Liver (tissue), 3 donors: Measurements from ENCODE around the gene TNFRSF11A.

Experiments
- ATF3 ChIP-seq: IDR thresholded peaks from 2 replicates; pipeline ENCODE4 v1.6.1; 2016; ENCODE audit warnings: antibody characterized with exemption
- CTCF ChIP-seq: fragments of 150-350 bp; IDR thresholded peaks from 2 replicates; pipeline ENCODE4 v1.5.1; 2017; ENCODE audit warnings: improper control_type of control experiment, low read depth, low read length; ENCODE audit not compliant: missing input control
- MAX ChIP-seq: IDR thresholded peaks from 2 replicates; pipeline ENCODE4 v1.6.1; 2016; ENCODE audit warnings: antibody characterized with exemption
- RAD21 ChIP-seq, 2 donors: IDR thresholded peaks; 2 replicates each; pipeline ENCODE4 v1.6.1; 2016; ENCODE audit warnings: antibody characterized with exemption in 2 of 2, mild to moderate bottlenecking in 2 of 2
- SP1 ChIP-seq: IDR thresholded peaks from 2 replicates; pipeline ENCODE4 v1.6.1; 2018; ENCODE audit warnings: antibody characterized with exemption, mild to moderate bottlenecking
- TF ChIP-seq, protein P1 (sequence below): IDR thresholded peaks from 2 replicates; pipeline ENCODE4 v1.6.1; 2016; ENCODE audit warnings: antibody characterized with exemption, mild to moderate bottlenecking
- donor health status: healthy.
- donor health status: healthy.

- TF ChIP-seq MAX (no peak), CTCF (no peak), SP1 (no peak), ATF3 (no peak), RAD21 (IDR thresholded peaks at IDR 0.05) (no peak)
- TF ChIP-seq, protein P1, sequence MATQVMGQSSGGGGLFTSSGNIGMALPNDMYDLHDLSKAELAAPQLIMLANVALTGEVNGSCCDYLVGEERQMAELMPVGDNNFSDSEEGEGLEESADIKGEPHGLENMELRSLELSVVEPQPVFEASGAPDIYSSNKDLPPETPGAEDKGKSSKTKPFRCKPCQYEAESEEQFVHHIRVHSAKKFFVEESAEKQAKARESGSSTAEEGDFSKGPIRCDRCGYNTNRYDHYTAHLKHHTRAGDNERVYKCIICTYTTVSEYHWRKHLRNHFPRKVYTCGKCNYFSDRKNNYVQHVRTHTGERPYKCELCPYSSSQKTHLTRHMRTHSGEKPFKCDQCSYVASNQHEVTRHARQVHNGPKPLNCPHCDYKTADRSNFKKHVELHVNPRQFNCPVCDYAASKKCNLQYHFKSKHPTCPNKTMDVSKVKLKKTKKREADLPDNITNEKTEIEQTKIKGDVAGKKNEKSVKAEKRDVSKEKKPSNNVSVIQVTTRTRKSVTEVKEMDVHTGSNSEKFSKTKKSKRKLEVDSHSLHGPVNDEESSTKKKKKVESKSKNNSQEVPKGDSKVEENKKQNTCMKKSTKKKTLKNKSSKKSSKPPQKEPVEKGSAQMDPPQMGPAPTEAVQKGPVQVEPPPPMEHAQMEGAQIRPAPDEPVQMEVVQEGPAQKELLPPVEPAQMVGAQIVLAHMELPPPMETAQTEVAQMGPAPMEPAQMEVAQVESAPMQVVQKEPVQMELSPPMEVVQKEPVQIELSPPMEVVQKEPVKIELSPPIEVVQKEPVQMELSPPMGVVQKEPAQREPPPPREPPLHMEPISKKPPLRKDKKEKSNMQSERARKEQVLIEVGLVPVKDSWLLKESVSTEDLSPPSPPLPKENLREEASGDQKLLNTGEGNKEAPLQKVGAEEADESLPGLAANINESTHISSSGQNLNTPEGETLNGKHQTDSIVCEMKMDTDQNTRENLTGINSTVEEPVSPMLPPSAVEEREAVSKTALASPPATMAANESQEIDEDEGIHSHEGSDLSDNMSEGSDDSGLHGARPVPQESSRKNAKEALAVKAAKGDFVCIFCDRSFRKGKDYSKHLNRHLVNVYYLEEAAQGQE: no peak
Measured at GRCh38 chr18:62432176-62432575, 107.1 kb downstream of the TNFRSF11A start.
